GM19438 (cell line): Measurements from ENCODE around the gene STAT4.

Source experiments
- ATAC-seq: cut with Tn5 transposase; IDR thresholded peaks from one replicate; pipeline ENCODE4 v1.9.1; 2021; ENCODE audit warnings: low read depth; ENCODE audit not compliant: unreplicated experiment

STAT4 gene

DNA sequence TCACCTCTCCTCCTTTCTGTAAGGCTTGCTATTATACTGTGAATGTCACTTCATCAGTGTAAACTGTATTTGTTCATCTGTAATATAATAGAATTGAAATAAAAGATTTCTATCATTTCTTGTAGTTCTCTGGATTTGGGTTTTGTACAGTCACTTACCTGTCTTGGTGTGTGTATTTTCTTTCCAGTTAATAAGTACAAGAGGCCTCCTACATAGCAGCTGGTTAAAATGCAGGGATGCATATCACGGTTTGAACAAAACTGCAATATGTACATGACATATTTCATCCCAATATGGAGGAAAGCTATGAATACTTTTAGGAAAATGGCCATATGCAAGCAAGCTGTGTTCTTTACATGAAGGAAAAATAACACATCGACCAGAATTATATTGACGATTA is 131.4 kb downstream of the STAT4 start:
- ATAC-seq, result no peak

DNA sequence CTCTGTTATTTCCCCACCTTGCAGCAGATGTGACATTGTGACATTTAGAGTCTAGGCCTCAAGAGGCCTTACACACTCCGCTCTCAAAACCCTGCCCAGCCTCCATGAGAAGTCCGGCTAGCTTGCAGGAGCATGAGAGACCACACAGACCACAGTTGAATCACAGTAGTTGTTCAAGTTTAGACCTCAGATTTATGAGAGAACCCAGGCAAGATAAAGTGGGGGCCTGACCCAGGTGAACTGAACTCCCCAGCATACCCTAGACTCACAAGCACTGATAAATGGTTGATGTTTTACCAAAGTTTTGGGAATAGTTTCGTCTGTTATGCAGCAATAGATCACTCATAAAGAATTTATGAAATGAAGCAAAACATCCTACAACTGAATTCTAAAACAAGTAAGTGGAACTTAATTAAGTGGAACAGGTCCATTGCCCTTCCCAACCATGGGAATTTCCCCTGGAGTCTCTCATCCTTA is 132.1 kb downstream of the STAT4 start:
- ATAC-seq, result peak; percentile 22

DNA sequence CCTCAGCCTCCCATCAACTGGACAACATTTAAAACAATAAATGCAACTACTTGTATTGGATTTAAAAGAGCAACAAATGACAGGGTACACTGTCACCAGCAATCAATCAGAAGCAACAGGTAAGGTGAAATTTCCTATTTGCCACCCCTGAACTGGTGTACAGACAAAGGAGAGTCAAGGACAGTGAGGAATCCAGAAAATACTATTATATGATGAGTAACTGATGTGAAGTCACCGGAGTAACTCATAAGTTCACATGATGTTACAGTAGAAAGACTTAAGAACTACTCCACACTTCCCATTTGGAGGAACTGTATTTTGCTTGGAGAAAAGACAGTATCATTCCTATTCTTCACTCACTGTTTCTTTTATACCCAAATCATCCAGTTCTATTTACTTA is 132.7 kb downstream of the STAT4 start:
- ATAC-seq, result no peak

DNA sequence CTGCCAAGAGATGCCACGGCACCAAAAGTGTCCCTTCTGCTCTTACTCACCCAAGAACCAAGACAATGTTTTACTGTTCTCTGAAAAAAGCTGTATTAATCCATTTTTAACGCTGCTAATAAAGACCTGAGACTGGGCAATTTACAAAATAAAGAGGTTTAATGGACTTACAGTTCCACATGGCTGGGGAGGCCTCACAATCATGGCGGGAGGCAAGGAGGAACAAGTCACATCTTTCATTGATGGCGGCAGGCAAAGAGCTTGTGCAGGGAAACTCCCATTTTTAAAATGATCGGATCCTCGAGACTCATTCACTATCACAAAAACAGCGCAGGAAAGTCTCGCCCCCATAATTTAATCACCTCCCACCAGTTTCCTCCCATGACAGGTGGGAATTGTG is 135.0 kb downstream of the STAT4 start:
- ATAC-seq, result no peak

DNA sequence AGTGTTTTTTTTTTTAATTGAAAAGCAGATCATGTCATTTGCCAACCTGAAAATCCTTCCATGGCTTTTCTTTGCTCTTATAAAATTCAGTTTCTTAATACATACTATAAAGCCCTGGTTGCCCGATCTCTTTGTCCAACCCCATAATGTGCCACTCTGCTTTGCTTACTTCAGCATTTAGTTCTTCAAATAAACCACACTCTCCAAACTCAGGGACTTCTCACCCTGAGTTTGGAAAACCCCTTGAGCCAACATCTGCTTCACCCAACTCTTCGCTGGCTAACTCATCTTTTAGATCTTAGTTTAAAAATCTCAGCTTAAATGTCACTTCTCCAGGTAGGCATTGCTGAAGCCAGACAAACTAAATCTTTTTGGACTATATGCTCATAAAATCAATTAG is 135.6 kb downstream of the STAT4 start:
- no peak for ATAC-seq

DNA sequence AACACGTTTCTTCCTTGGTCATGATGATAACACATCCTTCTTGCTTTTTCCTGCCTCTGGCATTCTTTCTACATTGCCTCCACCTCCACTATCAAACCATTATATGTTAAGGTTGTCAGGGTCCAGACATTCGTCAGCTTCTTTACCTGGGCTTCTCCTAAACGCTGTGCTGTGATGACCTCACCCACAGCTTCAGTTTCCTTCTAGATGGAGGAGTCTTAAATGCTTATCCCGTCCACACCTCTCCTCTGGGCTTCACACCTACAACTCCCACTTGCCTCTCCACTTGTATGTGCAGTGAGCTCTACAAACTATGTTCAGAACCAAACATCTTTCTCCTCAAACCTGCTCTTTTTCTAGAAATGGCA is 136.2 kb downstream of the STAT4 start:
- ATAC-seq, result no peak

DNA sequence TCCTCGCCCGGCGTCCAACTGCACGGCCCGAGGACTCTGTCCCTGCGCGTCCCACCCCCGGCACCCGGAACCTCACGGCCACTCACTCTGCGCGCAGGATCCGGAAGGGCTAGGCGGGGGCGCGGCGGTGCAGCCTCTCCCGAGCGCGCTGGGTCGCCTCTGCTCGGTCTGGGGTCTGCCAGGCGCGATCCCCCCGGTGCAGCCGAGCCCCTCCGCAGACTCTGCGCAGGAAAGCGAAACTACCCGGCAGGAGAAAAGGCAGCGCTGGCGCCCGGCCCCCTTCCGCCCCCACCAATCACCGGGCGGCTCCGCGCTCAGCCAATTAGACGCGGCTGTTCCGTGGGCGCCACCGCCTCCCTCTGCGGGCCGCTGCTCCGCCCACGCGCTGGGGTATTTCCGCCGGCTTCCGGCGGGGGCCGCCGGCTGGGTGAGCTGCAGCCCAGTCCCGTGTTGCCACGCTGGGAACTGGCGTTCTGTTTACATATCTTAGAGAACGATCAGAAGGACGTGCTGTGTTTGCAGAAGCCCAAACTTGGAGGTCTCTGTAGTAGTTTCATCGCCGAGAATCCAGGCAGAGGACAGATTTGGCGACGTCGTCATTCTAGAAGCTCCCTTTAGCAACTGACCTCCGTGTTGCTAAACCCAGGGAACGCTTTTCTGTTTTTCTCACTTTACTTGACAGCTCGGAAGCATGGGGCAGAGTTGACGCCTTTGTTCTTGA is 136.7 kb downstream of the STAT4 start, which contains the start of gene STAT1:
Gene STAT1, minus strand, starts transcription at position 240 of the 721 bp plus-strand sequence. CDS start 4,168 bp downstream, outside the sequence.
- peak; percentile 73 for ATAC-seq

DNA sequence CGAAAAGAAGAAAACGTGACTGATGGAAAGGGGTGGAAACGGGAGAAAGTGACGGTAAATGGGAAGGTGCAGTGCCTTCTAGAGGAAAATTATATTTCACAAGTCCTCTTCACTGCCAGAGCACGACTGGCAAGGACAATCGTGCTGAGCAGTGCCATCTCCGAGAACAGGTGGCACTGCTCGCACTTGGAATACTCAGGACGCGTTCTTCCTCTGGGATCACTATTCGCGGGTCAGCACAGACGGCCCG is 137.2 kb downstream of the STAT4 start:
- ATAC-seq, result no peak

DNA sequence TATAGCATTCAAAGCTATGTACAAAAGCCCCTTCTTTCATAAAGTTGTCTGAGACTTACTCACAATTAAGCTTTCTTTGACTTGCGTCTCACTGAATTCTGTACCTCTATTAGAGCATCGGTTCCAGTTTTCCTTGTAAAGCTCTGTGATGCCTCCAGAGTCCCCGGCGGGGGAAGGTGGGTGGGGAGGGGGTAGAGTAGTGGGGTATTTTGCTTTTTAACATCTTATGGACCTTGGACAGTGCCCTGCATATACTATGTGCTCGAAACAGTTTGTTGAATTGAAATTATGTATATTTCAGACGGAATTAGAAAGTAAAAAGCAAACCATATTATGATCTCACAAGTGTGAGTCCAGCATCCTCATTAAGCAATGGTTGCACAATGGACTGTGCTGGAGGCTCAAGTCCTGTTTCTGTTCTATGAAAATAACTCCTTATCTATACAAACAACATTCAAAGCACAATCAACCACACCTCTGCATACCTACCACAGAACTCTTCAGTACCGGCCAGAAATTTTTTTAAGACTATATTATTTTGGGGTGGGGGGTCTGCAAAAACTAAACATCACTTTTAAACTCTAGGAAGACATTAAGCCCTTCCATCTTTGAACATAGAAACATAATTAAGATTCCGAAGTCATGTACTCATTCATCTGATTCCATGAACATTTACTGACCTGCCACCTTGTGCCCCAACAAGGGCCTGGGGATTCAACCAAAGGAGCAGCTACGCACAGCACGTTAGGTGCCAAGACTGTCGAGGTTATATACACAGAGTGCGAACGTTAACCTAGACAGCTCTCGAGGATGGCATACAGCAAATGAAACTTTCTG is 137.7 kb downstream of the STAT4 start:
- ATAC-seq, result no peak

DNA sequence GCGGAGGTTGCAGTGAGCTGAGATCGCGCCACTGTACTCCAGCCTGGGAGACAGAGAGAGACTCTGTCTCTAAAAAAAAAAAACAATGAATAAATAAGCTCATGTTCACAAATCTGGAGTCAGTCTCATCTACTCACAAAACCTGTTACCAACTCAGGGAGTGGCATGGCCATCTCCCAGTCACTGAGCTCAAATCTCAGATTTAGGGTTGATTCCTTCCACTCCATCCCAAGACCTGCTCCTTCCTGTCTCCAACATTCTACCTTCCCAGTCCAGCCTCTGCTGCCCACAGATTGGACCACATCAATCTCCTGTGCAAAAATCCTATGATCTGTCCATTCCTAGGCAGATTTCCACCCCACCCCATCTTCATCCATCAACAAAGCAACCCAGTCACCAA is 138.4 kb downstream of the STAT4 start:
- ATAC-seq, result no peak

DNA sequence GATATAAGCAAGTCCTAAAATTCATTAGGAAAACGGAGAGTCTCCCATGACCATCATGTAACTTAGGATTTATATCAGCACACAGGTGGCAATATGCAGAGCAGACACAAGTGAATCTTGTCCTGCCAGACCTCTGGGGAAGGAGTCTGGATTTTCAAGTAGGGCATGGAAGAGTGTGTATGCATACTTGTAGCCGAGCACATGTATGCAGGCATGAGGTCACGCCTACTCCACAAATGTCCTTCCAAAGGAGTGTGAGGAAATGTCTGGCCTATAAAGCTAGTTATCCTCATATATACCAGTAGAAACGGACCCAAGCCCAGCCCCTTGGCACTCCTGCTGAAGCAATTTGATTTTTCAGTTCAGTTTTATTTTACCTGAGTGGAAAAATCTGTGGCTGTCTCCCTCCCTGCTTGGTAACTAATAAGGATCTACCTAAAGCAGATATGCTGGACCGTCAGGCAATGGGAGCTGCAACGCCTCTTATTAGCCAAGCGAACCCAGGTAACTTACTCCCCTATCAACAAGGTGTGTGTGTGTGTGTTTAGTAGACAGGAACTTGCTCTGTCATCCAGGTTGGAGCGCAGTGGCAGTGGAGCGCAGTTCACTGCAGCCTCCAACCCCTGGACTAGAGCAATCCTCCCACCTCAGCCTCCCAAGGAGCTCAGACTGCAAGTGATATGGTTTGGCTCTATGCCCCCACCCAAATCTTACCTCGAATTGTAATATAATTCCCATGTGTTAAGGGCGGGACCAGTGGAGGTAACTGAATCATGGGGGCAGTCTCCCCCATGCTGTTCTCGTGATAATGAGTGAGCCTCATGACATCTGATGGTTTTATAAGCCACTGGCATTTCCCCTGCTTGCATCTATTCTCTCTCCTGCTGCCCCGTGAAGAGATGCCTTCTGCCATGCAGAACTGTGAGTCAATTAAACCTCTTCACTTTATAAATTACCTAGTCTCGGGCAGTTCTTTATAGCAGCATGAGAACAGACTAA is 139.6 kb downstream of the STAT4 start:
- ATAC-seq, result no peak

DNA sequence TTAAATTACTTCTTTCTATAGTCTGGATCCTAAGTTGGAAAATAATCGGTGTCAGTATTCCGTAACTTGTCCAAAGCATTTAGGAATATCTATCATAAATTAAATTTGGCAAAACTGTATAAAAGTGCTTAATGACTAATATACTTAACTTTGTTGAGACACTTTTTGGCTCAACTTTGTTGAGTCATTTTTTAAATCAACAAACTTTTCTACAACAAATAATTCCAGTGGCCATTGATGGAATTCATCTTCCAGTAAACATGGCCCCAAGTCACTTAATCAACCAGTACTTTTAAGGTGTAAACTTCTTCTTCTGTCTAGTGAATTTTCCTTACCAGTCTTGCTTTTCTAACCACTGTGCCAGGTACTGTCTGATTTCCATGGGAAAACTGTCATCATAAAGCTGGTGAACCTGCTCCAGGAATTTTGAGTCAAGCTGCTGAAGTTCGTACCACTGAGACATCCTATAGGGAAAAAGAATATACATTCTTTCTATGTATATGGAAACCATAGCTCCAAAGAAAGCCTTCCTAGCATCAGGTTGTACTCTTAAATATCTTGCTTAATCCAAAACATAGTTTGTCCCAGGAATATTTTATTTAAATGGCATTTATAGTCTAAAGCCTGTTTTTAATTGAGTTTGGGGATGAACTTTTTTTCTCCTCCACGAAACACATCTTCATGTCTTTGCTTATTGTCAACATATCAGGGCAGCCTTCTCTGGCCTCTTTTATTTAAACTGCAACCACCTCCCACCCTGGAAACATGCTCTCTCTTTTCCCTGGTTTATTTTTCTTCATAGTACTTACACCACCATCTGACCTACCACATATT is 141.0 kb downstream of the STAT4 start:
- ATAC-seq, result no peak

DNA sequence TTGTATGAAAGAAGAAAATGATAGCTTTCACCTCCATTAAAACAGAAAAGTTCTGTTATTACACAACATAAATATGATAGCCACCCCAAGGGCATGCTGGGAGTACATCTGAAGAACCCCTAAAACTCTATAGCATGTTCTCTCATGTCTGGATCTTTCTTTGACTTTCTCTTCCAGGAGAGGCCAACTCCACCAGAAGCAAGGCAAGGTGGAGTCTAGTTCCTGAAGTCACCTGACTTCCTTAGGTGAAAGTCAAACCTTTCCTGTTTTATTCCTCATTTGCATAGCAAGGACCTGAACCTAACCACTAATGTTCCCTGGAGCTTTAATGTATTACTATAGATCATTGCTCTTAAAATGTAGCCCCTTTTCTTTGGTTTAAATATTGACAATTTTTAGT is 142.5 kb downstream of the STAT4 start:
- no peak for ATAC-seq

DNA sequence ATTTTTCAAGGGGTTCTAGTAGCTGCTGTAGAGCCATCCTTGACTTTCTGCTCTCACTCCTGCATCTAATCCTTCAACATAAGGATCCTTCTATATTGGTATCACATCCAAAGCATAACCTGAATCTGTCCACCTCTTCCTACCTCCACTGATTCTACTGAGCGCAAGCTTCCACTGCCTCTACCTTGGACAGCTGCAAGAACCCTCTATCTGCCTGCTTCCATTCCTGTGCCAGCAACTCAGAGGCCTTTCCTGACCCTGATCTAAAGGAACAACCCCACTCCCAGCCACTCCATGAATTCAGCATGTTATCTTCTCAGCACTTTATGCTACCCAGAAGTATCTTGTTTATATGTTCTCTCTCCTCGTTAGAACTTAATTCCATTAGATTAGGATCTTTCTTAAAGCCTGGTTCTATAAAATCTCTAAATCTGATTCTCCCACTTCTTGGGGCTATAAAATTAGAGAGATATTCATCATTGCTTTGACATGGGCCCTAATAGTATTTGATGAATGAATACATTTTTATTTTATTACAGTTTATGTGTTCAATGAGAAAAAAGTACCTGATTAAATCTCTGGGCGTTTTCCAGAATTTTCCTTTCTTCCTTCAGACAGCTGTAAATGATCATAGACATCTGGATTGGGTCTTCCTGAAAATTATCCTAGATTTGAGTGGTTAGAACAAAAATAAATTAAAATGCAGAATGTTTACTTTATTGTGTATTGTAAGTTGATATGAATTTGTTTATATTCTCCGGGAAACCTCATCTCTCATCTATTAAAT is 143.6 kb downstream of the STAT4 start:
- no peak for ATAC-seq

DNA sequence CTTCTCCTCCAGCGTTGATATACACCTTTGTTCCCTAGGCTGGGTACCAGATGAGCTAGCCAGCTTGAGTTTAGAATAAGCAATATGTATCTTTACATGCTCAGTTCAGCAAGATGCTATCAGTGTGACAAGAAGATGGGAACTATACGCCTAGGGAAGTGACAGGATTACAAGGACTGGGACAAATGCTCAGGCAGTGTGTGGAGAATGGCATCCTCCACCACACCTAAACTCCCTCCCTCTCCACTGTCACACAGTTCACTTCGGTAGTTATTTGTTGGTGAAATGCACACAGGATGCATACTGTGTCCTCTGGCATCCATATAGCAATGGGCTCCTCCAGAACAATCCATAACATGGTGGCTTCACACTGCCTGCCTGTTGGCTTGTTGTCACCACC is 144.5 kb downstream of the STAT4 start:
- no peak for ATAC-seq

DNA sequence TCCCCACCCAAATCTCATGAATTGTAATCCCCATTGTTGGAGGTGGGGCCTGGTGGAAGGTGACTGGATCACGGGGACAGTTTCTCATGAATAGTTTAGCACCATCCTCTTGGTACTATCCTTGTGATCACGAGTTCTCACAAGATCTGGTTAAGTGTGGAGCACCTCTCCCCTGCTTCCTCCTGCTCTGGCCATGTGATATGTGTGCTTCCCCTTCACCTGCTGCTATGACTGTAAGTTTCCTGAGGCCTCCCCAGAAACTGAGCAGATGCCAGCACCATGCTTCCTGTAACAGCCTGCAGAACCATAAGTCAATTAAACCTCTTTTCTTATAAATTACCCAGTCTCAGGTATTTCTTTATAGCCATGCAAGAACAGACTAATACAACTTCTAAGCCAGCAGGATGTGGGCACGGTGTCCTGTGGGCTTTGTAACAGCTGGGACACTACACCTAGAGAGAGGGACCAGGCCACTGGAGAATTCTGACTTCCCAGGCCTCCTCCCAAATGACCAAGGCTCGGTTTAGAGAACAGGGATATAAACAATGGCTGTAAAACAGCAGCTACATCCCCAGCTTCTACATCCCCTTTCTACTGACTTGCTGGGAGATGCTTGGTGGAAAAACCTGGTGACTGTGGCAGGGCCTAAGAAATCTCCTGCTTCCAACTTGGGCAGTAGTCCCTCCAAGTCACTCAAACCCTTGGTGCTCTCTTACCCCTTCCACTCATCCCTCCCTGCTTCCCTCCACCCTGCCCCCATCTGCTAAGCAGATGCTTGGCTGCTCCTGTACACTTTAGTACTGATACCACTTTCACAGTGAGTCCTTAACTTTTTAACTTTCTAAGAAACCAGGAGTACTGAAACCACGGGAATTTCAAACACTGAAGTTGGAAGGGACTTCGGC is 147.1 kb downstream of the STAT4 start:
- ATAC-seq, result no peak

DNA sequence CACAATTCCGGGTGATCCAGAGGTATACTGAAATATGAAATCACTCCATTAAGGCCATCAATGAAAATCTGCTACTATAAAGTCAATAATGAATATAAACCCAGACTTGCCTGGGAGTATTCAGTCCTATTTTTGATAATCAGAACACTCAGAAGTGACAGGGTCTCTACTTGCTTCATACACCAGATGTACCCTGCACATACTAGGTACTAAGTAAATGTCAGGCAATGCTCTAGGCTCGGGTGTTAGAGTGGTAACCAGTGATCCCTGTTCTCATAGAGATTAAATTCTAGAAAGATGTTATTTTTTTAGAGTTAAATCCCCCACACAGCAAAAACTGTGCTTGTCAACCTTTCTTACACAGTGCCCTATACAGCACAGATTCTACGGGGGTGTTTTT is 149.2 kb downstream of the STAT4 start:
- no peak for ATAC-seq

DNA sequence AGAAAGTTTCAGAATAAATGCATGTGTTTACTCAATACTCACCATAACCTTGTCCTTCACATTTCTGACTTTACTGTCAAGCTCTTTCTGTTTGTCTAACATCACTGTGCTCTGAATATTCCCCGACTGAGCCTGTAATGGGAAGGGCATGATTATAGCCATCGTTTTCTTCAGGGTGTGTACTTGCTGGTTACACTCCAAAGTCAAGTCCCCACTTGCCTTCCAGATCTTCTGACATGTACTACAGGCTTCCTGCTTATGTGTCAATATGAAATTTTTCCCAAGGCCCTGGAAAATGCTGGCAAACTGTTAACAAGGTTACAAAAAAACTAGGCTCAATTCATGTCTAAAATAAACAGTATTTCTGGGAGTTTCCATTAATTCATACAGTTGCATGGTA is 149.8 kb downstream of the STAT4 start:
- no peak for ATAC-seq
